K562 (cell line): ENCODE results near the gene SEPTIN6. TPM values are rescaled to one million over a fixed set of nuclear protein-coding genes. Genes with fewer than 3 reads are reported as not detected.

Source experiments
- ARHGAP35 ChIP-seq: fragments of 450-650 bp; IDR thresholded peaks from 2 replicates; pipeline ENCODE4 v1.6.1; 2018; ENCODE audit not compliant: partially characterized antibody
- ARID3B ChIP-seq: fragments of 250-450 bp; sonication (Bioruptor Pico); IDR thresholded peaks from 2 replicates; pipeline ENCODE4 v1.4.0; 2020; ENCODE audit warnings: borderline replicate concordance
- ATF6 ChIP-seq: sonication (generic); formaldehyde crosslinking; IDR thresholded peaks from 2 replicates; pipeline ENCODE4 v1.4.0; 2020; ENCODE audit warnings: mild to moderate bottlenecking, missing genetic modification reagents
- CBX5 ChIP-seq: IDR thresholded peaks from 2 replicates; pipeline ENCODE4 v1.6.1; 2014; ENCODE audit warnings: low read depth, borderline replicate concordance
- DACH1 ChIP-seq: fragments of 450-650 bp; IDR thresholded peaks from 2 replicates; pipeline ENCODE4 v1.6.1; 2018; ENCODE audit not compliant: partially characterized antibody
- HDAC8 ChIP-seq: fragments of 450-650 bp; IDR thresholded peaks from 2 replicates; pipeline ENCODE4 v1.6.1; 2016; ENCODE audit warnings: mild to moderate bottlenecking, missing genetic modification characterization, moderate library complexity, missing compliant biosample characterization
- HDGF ChIP-seq: fragments of 450-650 bp; IDR thresholded peaks from 2 replicates; pipeline ENCODE4 v1.6.1; 2016
- MAFK ChIP-seq: IDR thresholded peaks from 2 replicates; pipeline ENCODE4 v1.6.1; 2011; ENCODE audit warnings: low read length, improper control_type of control experiment
- MTA1 ChIP-seq: fragments of 450-650 bp; IDR thresholded peaks from 2 replicates; pipeline ENCODE4 v1.6.1; 2017; ENCODE audit warnings: borderline replicate concordance
- NBN ChIP-seq: fragments of 450-650 bp; IDR thresholded peaks from 2 replicates; pipeline ENCODE4 v1.6.1; 2016; ENCODE audit warnings: low read depth, mild to moderate bottlenecking
- PCBP1 ChIP-seq: fragments of 200-400 bp; formaldehyde crosslinking; IDR thresholded peaks from 2 replicates; pipeline ENCODE4 v1.6.1; 2018; ENCODE audit warnings: mild to moderate bottlenecking, low read depth, low read length; ENCODE audit not compliant: poor library complexity, severe bottlenecking
- PHB ChIP-seq: fragments of 250-450 bp; sonication (Bioruptor Pico); IDR thresholded peaks from 2 replicates; pipeline ENCODE4 v1.5.0; 2021
- SMARCC2 ChIP-seq: fragments of 450-650 bp; IDR thresholded peaks from 2 replicates; pipeline ENCODE4 v1.6.1; 2017; ENCODE audit warnings: antibody characterized with exemption, moderate library complexity, mild to moderate bottlenecking, low read depth
- SPI1 ChIP-seq: IDR thresholded peaks from 2 replicates; pipeline ENCODE4 v1.6.1; 2011; ENCODE audit warnings: low read depth, low read length, control low read depth, borderline replicate concordance
- SUPT5H ChIP-seq: fragments of 450-650 bp; IDR thresholded peaks from 2 replicates; pipeline ENCODE4 v1.6.1; 2016
- TCF7 ChIP-seq: sonication (generic); IDR thresholded peaks from 2 replicates; pipeline ENCODE4 v1.6.1; 2016; ENCODE audit warnings: antibody characterized with exemption, borderline replicate concordance
- ZBED1 ChIP-seq: IDR thresholded peaks from 2 replicates; pipeline ENCODE4 v1.6.1; 2014
- ZKSCAN8 ChIP-seq: fragments of 200-800 bp; sonication (Bioruptor generic); IDR thresholded peaks from 2 replicates; pipeline ENCODE4 v1.6.1; 2016; ENCODE audit warnings: missing genetic modification characterization, missing compliant biosample characterization
- ZNF133 ChIP-seq: fragments of 250-450 bp; sonication (Bioruptor Pico); IDR thresholded peaks from 2 replicates; pipeline ENCODE4 v1.4.0; 2020; ENCODE audit warnings: mild to moderate bottlenecking
- ZNF143 ChIP-seq: sonication (generic); formaldehyde crosslinking; IDR thresholded peaks from 2 replicates; pipeline ENCODE4 v1.9.0; 2022; ENCODE audit warnings: mild to moderate bottlenecking, missing genetic modification reagents
- ZNF253 ChIP-seq: fragments of 250-450 bp; sonication (Bioruptor Pico); conservative IDR thresholded peaks from 2 replicates; pipeline ENCODE4 v1.6.1; 2021; ENCODE audit warnings: mild to moderate bottlenecking
- ZNF507 ChIP-seq: conservative IDR thresholded peaks from 2 replicates; pipeline ENCODE4 v1.6.1; 2017; ENCODE audit warnings: missing genetic modification characterization, missing compliant biosample characterization
- ZNF512 ChIP-seq: IDR thresholded peaks from 2 replicates; pipeline ENCODE4 v1.6.1; 2016; ENCODE audit warnings: missing genetic modification characterization, missing compliant biosample characterization
- ZNF655 ChIP-seq: fragments of 250-450 bp; sonication (Bioruptor Pico); IDR thresholded peaks from 2 replicates; pipeline ENCODE4 v1.5.0; 2021
- ZNF77 ChIP-seq: fragments of 250-450 bp; sonication (Bioruptor Pico); IDR thresholded peaks from 2 replicates; pipeline ENCODE4 v1.5.0; 2020
- polyA plus RNA-seq, 8 experiments: library from polyadenylated mRNA; depleted of rRNA in 4 of 8; stranded (reverse) in 5 of 8; unstranded in 3 of 8; fragments of >200 nt; fragmentation: Nextera tagmentation in 2 of 8; fragmentation: Illumina TruSeq in 1 of 8; extraction: Ambion mirVana in 2 of 8; extraction: Trizol in 1 of 8; gene quantifications; 2 replicates each; pipeline versions ENCODE4 v1.2.1 to v1.2.3, GENCODE V29; 2011 to 2014; ENCODE audit warnings: inconsistent platforms in 1 of 8, missing spikeins in 1 of 8
- total RNA-seq, 7 experiments: library from RNA; depleted of rRNA in 6 of 7; stranded (reverse); fragments of >200 nt in 6 of 7; fragmentation: Illumina TruSeq in 2 of 7; extraction: Trizol in 2 of 7; gene quantifications; 2 replicates each; pipeline versions ENCODE4 v1.2.1 to v1.2.3, GENCODE V29; 2011 to 2021; ENCODE audit warnings: low replicate concordance in 1 of 7

Gene SEPTIN6
- total and polyA plus RNA-seq, 9 of the 15 experiments (the other 6 are each of a cell fraction or from before 2014, with no cell fraction given): 8.4 to 67.0 (median 37.8) TPM

- no peak for TF ChIP-seq ZNF133
- no peak for TF ChIP-seq SMARCC2
- no peak for TF ChIP-seq SPI1
- TF ChIP-seq ZBED1: no peak
- TF ChIP-seq HDGF: no peak
- TF ChIP-seq DACH1: no peak
- no peak for TF ChIP-seq ZKSCAN8
- no peak for TF ChIP-seq MAFK
- TF ChIP-seq CBX5: no peak
- no peak for TF ChIP-seq PHB
- TF ChIP-seq ZNF253 (CRISPR knock-in tag): no peak
- no peak for TF ChIP-seq ZNF143 (CRISPR knock-in tag)
- TF ChIP-seq ATF6: no peak
- no peak for TF ChIP-seq ZNF507
- no peak for TF ChIP-seq ARID3B (CRISPR knock-in tag)
- TF ChIP-seq NBN: 0 out of 2 replicates have a peak, but pooled peaks have one; percentile 42
- TF ChIP-seq SUPT5H: no peak; the same call in 1 of the 2 replicates
- no peak for TF ChIP-seq ARHGAP35
- no peak for TF ChIP-seq TCF7
- TF ChIP-seq ZNF655 (CRISPR knock-in tag): no peak
- TF ChIP-seq PCBP1: no peak
- TF ChIP-seq HDAC8 (tag): no peak
- no peak for TF ChIP-seq ZNF512 (tag)
- TF ChIP-seq ZNF77 (CRISPR knock-in tag): no peak
- peak; percentile 30; the same call in 1 of the 2 replicates for TF ChIP-seq MTA1
Observed at GRCh38 chrX:119692191-119693039, 553 bp downstream of the SEPTIN6 start (continued).
